Measurements from ENCODE around the gene SLC27A2.
"Not testable (repeated sequence)": the region's sequence is repeated elsewhere in the genome, so short reads cannot be mapped to it uniquely, and the experiment has no call there.

The SLC27A2 gene

DNA sequence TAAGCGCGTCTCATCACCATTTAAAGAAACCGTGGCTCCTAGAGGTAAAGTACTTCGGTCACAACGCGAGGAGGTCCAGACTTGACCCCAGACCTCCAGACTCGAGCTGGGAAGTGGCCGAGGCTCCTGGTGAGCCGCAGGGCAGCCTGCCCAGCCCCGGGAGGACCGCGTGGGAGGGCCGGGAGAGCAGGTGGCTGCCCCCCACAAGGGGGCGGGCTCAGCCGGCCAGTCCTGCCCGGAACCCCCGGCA lies at the start of gene SLC27A2:
Gene SLC27A2 (plus strand): TSS at position 228 of the 250 bp plus-strand sequence. CDS start 232 bp downstream, outside the sequence.
- TF ChIP-seq GLIS3 (CRISPR knock-in tag; IDR thresholded peaks at IDR 0.05): no peak
- TF ChIP-seq TCF4 (CRISPR knock-in tag; IDR thresholded peaks at IDR 0.05; ENCODE audit: borderline replicate concordance): no peak
- no peak for TF ChIP-seq RARB (CRISPR knock-in tag; IDR thresholded peaks at IDR 0.05)
- TF ChIP-seq ZC3H10 (CRISPR knock-in tag; IDR thresholded peaks at IDR 0.05): no peak
- no peak for TF ChIP-seq CSRNP3 (CRISPR knock-in tag; IDR thresholded peaks at IDR 0.05)
- TF ChIP-seq OSR1 (CRISPR knock-in tag; IDR thresholded peaks at IDR 0.05): no peak
- TF ChIP-seq PATZ1 (CRISPR knock-in tag; IDR thresholded peaks at IDR 0.05; ENCODE audit: borderline replicate concordance): no peak
- ATAC-seq: peak; percentile 68; the same call in 1 of the 3 replicates

- ATAC-seq: not testable (repeated sequence)
Observed at GRCh38 chr15:50132251-50132984, 49.6 kb upstream of the SLC27A2 start.

DNA sequence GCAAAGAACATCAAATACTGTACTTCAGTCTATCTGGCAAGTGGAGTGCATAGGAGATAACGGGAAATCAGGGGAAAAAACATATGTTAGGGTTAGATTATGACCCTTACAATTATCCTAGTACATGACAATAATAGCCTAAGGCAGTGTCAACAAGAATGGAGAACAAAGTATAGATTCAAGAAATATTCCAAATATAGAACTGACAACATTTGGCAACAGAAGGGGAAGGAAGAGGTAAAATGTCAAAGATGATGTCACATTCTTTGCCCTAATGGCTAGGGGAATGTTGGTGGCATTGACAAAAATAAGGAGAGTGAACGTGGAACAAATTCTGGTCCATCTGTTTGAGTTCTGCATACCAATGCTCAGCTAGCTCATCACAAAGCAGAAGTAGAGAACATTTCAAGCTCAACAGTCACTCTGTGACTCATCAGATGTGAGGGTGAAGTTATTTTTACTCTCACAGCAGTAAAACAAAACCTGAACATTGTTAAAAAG lies 47.4 kb upstream of the SLC27A2 start:
- no peak for ATAC-seq
- TF ChIP-seq ZNF565 (CRISPR knock-in tag; conservative IDR thresholded peaks at IDR 0.05; ENCODE audit: low read depth) (no peak), CSDC2 (CRISPR knock-in tag; IDR thresholded peaks at IDR 0.05) (no peak), PPARA (CRISPR knock-in tag; IDR thresholded peaks at IDR 0.05; ENCODE audit: borderline replicate concordance) (no peak), TOX (CRISPR knock-in tag; IDR thresholded peaks at IDR 0.05; ENCODE audit: borderline replicate concordance) (no peak), PATZ1 (CRISPR knock-in tag; IDR thresholded peaks at IDR 0.05; ENCODE audit: borderline replicate concordance) (no peak), CSRNP3 (CRISPR knock-in tag; IDR thresholded peaks at IDR 0.05) (no peak), ZFP30 (CRISPR knock-in tag; IDR thresholded peaks at IDR 0.05) (no peak), ISL1 (CRISPR knock-in tag; IDR thresholded peaks at IDR 0.05) (no peak)

- no peak for ATAC-seq
- TF ChIP-seq SNAI2 (CRISPR knock-in tag; IDR thresholded peaks at IDR 0.05) (no peak), ZFP30 (CRISPR knock-in tag; IDR thresholded peaks at IDR 0.05) (no peak), ZFP3 (CRISPR knock-in tag; IDR thresholded peaks at IDR 0.05) (no peak), OSR1 (CRISPR knock-in tag; IDR thresholded peaks at IDR 0.05) (no peak), PPARA (CRISPR knock-in tag; IDR thresholded peaks at IDR 0.05; ENCODE audit: borderline replicate concordance) (no peak), ESRRG (CRISPR knock-in tag; IDR thresholded peaks at IDR 0.05) (no peak), TOX (CRISPR knock-in tag; IDR thresholded peaks at IDR 0.05; ENCODE audit: borderline replicate concordance) (no peak), BACH2 (CRISPR knock-in tag; IDR thresholded peaks at IDR 0.05; ENCODE audit: borderline replicate concordance) (no peak), TCF4 (CRISPR knock-in tag; IDR thresholded peaks at IDR 0.05; ENCODE audit: borderline replicate concordance) (no peak), ZNF565 (CRISPR knock-in tag; conservative IDR thresholded peaks at IDR 0.05; ENCODE audit: low read depth) (no peak), CSDC2 (CRISPR knock-in tag; IDR thresholded peaks at IDR 0.05) (no peak), ISL1 (CRISPR knock-in tag; IDR thresholded peaks at IDR 0.05) (no peak), ZC3H10 (CRISPR knock-in tag; IDR thresholded peaks at IDR 0.05) (no peak), RARB (CRISPR knock-in tag; IDR thresholded peaks at IDR 0.05) (no peak)
- TF ChIP-seq, protein P1, sequence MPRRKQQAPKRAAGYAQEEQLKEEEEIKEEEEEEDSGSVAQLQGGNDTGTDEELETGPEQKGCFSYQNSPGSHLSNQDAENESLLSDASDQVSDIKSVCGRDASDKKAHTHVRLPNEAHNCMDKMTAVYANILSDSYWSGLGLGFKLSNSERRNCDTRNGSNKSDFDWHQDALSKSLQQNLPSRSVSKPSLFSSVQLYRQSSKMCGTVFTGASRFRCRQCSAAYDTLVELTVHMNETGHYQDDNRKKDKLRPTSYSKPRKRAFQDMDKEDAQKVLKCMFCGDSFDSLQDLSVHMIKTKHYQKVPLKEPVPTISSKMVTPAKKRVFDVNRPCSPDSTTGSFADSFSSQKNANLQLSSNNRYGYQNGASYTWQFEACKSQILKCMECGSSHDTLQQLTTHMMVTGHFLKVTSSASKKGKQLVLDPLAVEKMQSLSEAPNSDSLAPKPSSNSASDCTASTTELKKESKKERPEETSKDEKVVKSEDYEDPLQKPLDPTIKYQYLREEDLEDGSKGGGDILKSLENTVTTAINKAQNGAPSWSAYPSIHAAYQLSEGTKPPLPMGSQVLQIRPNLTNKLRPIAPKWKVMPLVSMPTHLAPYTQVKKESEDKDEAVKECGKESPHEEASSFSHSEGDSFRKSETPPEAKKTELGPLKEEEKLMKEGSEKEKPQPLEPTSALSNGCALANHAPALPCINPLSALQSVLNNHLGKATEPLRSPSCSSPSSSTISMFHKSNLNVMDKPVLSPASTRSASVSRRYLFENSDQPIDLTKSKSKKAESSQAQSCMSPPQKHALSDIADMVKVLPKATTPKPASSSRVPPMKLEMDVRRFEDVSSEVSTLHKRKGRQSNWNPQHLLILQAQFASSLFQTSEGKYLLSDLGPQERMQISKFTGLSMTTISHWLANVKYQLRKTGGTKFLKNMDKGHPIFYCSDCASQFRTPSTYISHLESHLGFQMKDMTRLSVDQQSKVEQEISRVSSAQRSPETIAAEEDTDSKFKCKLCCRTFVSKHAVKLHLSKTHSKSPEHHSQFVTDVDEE (CRISPR knock-in tag; IDR thresholded peaks at IDR 0.05): no peak
- TF ChIP-seq, protein P2, sequence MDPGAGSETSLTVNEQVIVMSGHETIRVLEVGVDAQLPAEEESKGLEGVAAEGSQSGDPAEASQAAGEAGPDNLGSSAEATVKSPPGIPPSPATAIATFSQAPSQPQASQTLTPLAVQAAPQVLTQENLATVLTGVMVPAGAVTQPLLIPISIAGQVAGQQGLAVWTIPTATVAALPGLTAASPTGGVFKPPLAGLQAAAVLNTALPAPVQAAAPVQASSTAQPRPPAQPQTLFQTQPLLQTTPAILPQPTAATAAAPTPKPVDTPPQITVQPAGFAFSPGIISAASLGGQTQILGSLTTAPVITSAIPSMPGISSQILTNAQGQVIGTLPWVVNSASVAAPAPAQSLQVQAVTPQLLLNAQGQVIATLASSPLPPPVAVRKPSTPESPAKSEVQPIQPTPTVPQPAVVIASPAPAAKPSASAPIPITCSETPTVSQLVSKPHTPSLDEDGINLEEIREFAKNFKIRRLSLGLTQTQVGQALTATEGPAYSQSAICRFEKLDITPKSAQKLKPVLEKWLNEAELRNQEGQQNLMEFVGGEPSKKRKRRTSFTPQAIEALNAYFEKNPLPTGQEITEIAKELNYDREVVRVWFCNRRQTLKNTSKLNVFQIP (CRISPR knock-in tag; IDR thresholded peaks at IDR 0.05; ENCODE audit: borderline replicate concordance, low read depth): no peak
- TF ChIP-seq, protein P3, sequence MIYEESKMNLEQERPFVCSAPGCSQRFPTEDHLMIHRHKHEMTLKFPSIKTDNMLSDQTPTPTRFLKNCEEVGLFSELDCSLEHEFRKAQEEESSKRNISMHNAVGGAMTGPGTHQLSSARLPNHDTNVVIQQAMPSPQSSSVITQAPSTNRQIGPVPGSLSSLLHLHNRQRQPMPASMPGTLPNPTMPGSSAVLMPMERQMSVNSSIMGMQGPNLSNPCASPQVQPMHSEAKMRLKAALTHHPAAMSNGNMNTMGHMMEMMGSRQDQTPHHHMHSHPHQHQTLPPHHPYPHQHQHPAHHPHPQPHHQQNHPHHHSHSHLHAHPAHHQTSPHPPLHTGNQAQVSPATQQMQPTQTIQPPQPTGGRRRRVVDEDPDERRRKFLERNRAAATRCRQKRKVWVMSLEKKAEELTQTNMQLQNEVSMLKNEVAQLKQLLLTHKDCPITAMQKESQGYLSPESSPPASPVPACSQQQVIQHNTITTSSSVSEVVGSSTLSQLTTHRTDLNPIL (CRISPR knock-in tag; IDR thresholded peaks at IDR 0.05; ENCODE audit: low read depth): no peak
Observed at GRCh38 chr15:50135031-50135551, 46.9 kb upstream of the SLC27A2 start.

Data from SK-N-SH treated with all-trans-retinoic acid at 6 μM for 48 hours (cell line).